Suprapubic skin (tissue), 4 donors: ENCODE results near the gene INTS6. TPM values are rescaled to one million over a fixed set of nuclear protein-coding genes. Genes with fewer than 3 reads are reported as not detected.

ENCODE experiments used
- DNase-seq, 2 donors: peaks; one replicate each; pipeline ENCODE4 v3.0.0-alpha.2; 2019; ENCODE audit warnings: low spot score in 2 of 2
- H3K27ac ChIP-seq: fragments of 200-600 bp; sonication (generic); one replicate; pipeline ENCODE4 v1.5.1; 2019
- H3K27me3 ChIP-seq: fragments of 200-600 bp; sonication (generic); one replicate; pipeline ENCODE4 v1.5.1; 2019
- H3K36me3 ChIP-seq: fragments of 200-600 bp; sonication (generic); one replicate; pipeline ENCODE4 v1.5.1; 2019
- H3K4me1 ChIP-seq: fragments of 200-600 bp; sonication (generic); one replicate; pipeline ENCODE4 v1.5.1; 2019
- H3K4me3 ChIP-seq: fragments of 200-600 bp; sonication (generic); one replicate; pipeline ENCODE4 v1.5.1; 2019; ENCODE audit warnings: mild to moderate bottlenecking
- H3K9me3 ChIP-seq: fragments of 200-600 bp; sonication (generic); one replicate; pipeline ENCODE4 v1.5.1; 2019
- CTCF ChIP-seq, 2 donors: fragments of 200-600 bp in 1 of 2; fragments of 450-650 bp in 1 of 2; sonication (generic) in 1 of 2; IDR thresholded peaks; one replicate each; pipeline ENCODE4 v1.5.1; 2016 to 2019; ENCODE audit warnings: antibody characterized with exemption in 2 of 2, mild to moderate bottlenecking in 1 of 2, moderate library complexity in 1 of 2
- EP300 ChIP-seq: sonication (generic); formaldehyde crosslinking; IDR thresholded peaks from one replicate; pipeline ENCODE4 v1.6.1; 2017; ENCODE audit warnings: antibody characterized with exemption
- POLR2A ChIP-seq, 2 donors: fragments of 450-650 bp; IDR thresholded peaks; one replicate each; pipeline ENCODE4 v1.6.1; 2017; ENCODE audit warnings: antibody characterized with exemption in 2 of 2, mild to moderate bottlenecking in 2 of 2, moderate library complexity in 2 of 2
- POLR2AphosphoS5 ChIP-seq, 3 donors: sonication (generic); formaldehyde crosslinking; IDR thresholded peaks; one replicate each; pipeline ENCODE4 v1.6.1; 2017; ENCODE audit warnings: antibody characterized with exemption in 3 of 3
- WGBS: methylation state at CpG from one replicate; pipeline ENCODE4 v1.1.5; 2018; 5-methylcytosine and 5-hydroxymethylcytosine counted together
- total RNA-seq, 4 donors: library from RNA; depleted of rRNA; stranded (reverse); fragments of >200 nt; gene quantifications; one replicate each; pipeline ENCODE4 v1.1.0, GENCODE V29; 2016

Gene INTS6
- total RNA-seq, 4 donors from 2014 or later, result 30.7 to 48.5 (median 41.5) TPM

DNA sequence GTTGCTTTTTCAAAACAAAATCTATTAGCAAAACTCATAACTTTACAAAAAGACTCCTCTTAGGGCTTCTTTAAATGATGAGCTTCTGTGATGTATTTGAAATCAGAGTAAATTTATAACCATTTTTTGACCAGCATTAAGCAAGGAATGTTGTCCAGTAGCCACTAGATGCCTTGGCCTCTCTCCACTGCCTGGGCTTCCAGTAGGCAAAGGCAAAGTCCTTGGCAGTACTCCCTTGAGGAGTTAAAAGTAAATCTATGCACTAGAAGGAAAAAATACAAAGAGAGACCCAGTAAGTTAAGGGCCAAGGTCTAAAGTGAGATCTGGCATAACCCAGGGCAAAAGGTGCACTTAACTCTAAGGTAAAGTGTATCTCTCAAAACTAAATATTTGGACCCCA, 103.8 kb downstream of the INTS6 start:
- H3K27me3 ChIP-seq, result no peaks in the 10 kb centered on the region
- H3K4me3 ChIP-seq, result no peak overlapping the region
- no peaks in the 10 kb centered on the region for H3K36me3 ChIP-seq
- DNase-seq, result no peak
- TF ChIP-seq CTCF (IDR thresholded peaks at IDR 0.05) (no peak), POLR2A (IDR thresholded peaks at IDR 0.05) (no peak), EP300 (no peak), POLR2AphosphoS5 (IDR thresholded peaks at IDR 0.05) (no peak)
- H3K27ac ChIP-seq, result no peak overlapping the region
- no peaks in the 10 kb centered on the region for H3K9me3 ChIP-seq
- H3K4me1 ChIP-seq, result no peaks in the 10 kb centered on the region

DNA sequence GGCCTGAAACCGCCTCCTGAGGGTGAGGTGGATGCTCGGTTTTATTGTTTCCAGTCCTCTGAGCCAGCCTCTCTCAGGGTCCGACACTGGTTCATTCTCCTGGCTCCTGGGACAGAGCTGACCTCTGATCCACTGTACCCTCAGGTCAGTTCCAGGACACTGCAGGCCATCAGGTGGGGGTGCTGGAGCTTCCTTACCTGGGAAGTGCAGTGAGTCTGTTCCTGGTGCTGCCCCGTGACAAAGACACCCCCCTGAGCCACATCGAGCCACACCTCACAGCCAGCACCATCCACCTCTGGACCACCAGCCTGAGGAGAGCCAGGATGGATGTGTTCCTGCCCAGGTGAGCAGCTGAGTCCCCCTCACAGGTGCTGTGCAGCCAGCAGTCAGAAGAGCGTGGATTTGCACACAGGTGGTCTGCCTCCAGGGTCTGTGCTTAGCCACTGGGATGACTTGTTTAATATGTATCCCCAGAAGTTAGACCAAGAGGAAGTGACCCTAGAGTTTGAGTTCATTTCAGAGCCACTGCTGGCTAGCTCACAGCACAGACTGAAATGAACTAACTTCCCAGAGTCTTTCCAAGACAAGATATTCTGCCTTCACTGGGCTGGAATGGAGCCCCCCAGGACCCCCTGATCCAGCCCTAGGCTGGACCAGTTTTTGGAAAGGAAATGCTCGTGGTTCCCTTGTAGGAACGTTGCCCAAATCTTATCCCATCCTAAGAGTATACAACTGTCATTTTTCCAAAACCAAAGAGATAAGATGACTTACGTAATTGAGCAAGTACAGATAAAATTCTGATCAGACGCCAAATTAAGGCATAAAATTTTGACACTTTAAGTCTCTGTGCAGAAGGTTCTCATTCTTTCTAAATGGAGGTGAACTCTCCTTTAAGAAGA, 104.5 kb downstream of the INTS6 start:
- TF ChIP-seq CTCF (IDR thresholded peaks at IDR 0.05) (no peak), POLR2A (IDR thresholded peaks at IDR 0.05) (no peak), EP300 (no peak), POLR2AphosphoS5 (IDR thresholded peaks at IDR 0.05) (no peak)
- 75% methylated on average over 7 of the region's 10 CpGs for WGBS
- no peaks in the 10 kb centered on the region for H3K36me3 ChIP-seq

DNA sequence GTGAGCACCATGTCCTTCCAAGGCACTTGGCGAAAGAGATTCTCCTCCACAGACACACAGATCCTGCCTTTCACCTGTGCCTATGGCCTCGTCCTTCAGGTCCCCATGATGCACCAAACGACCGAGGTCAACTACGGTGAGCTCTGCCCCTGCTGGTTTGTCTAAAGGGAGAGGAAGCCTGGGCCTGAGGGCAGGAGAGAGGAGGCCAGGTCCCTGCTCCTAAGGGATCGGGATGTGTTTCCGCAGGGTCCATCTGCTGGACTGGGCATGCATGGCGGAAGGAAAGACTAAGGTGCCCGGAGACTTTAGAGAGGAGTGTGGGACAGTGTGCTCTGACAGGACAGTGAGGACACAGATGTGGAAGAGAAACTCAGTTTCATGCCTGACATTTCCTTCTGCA, 105.7 kb downstream of the INTS6 start:
- no peak for DNase-seq
- WGBS, result 89% methylated on average over 7 of the region's 9 CpGs
- H3K9me3 ChIP-seq, result no peaks in the 10 kb centered on the region

More for the DNA sequence above, 104.5 kb downstream of the INTS6 start:
- Histone ChIP-seq H3K4me3 (no peak overlapping the region), H3K27me3 (no peaks in the 10 kb centered on the region), H3K27ac (no peak overlapping the region), H3K4me1 (no peaks in the 10 kb centered on the region), H3K9me3 (no peaks in the 10 kb centered on the region)
- no peak for DNase-seq

DNA sequence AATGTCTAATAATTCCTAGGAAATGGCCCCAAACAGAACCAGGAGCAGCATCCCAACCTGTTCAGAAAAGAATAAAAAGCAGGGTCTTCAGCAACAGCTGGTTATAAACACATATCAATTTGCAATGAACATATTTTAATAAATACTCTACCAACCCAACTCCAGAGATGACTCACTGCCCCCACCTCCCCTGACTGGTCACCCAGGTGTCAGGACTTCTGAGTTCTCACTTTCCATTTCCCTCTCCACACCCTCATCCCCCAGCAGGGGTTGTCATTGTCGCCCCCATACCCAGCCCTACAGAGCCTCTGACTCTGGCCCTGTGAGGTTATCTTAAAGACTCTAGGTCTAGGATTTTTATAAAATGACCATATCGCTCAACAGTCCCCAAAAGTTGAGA, 106.4 kb downstream of the INTS6 start:
- TF ChIP-seq POLR2A (IDR thresholded peaks at IDR 0.05), result no peak
- no peak for TF ChIP-seq EP300
- no peak for TF ChIP-seq CTCF (IDR thresholded peaks at IDR 0.05)
- TF ChIP-seq POLR2AphosphoS5 (IDR thresholded peaks at IDR 0.05), result no peak

More for the DNA sequence above, 105.7 kb downstream of the INTS6 start:
- Histone ChIP-seq H3K27me3 (no peaks in the 10 kb centered on the region), H3K4me3 (no peak overlapping the region), H3K36me3 (no peaks in the 10 kb centered on the region), H3K27ac (no peak overlapping the region), H3K4me1 (no peaks in the 10 kb centered on the region)
- TF ChIP-seq EP300 (no peak), POLR2AphosphoS5 (IDR thresholded peaks at IDR 0.05) (no peak), CTCF (IDR thresholded peaks at IDR 0.05) (no peak), POLR2A (IDR thresholded peaks at IDR 0.05) (no peak)

GRCh38 chr13:51343475-51343874, 109.4 kb downstream of the INTS6 start:
- Histone ChIP-seq H3K4me1 (no peaks in the 10 kb centered on the region), H3K4me3 (no peak overlapping the region), H3K27me3 (no peaks in the 10 kb centered on the region), H3K9me3 (no peaks in the 10 kb centered on the region), H3K36me3 (no peaks in the 10 kb centered on the region), H3K27ac (no peak overlapping the region)
- no peak for DNase-seq
- WGBS, result 59% methylated on average over 5 of the region's 5 CpGs
- no peak for TF ChIP-seq POLR2A (IDR thresholded peaks at IDR 0.05)
- TF ChIP-seq CTCF (IDR thresholded peaks at IDR 0.05), result no peak
- TF ChIP-seq POLR2AphosphoS5 (IDR thresholded peaks at IDR 0.05), result no peak
- no peak for TF ChIP-seq EP300

More for the DNA sequence above, 106.4 kb downstream of the INTS6 start:
- no peaks in the 10 kb centered on the region for H3K4me1 ChIP-seq
- H3K4me3 ChIP-seq, result no peak overlapping the region
- no peak overlapping the region for H3K27ac ChIP-seq
- no peaks in the 10 kb centered on the region for H3K36me3 ChIP-seq
- no peaks in the 10 kb centered on the region for H3K27me3 ChIP-seq
- 82% methylated on average over 2 of the region's 2 CpGs for WGBS
- no peaks in the 10 kb centered on the region for H3K9me3 ChIP-seq
- DNase-seq, result no peak
